UCSD-AML1 (cell line): Measurements from ENCODE around the gene TRIM62.
A peak's percentile ranks its signal among the peaks of the same experiment; 100 is the strongest.
"Not testable (repeated sequence)": the region's sequence is repeated elsewhere in the genome, so short reads cannot be mapped to it uniquely, and the experiment has no call there.

Experiments used
- DNase-seq: peaks from one replicate; lab custom pipeline; 2025; ENCODE audit not compliant: unreplicated experiment; lab: John Stamatoyannopoulos, UW

The TRIM62 gene

GRCh38 chr1:33140153-33141149 lies 41.4 kb downstream of the TRIM62 start:
- DNase-seq: no peak

- DNase-seq: peak; percentile 46
Observed at GRCh38 chr1:33137800-33138199, 44.0 kb downstream of the TRIM62 start.

GRCh38 chr1:33136041-33136440 lies 45.8 kb downstream of the TRIM62 start:
- not testable (repeated sequence) for DNase-seq

DNA sequence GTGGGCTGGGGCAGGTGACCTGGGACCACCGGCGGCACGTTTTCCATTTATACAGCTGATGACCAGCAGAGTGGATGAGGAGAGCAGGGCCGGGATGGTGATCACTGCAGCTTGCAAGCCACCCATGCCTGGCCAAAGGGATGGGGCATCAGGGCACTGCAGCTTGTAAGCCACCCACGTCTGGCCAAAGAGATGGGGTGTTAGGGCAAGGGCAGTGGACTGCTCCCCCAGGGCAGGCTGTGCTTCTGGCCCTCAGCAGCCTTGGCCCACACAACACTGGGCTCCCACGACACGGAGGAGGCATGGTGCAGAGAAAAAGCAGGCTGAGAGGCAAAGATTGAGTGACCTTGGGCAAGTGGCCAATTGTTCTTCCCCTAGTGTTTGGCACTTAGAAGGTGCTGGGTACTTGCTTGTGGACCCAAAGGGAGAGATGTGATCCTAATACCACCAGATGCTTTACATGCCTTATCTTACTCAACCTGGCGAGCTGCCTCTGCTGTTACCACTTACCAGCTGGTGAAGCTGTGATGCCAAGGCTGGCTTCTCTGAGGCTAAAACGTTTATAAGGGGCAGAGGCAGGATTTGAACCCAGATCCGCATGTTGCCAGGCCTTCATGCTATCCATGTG lies 48.3 kb downstream of the TRIM62 start:
- DNase-seq: no peak

DNA sequence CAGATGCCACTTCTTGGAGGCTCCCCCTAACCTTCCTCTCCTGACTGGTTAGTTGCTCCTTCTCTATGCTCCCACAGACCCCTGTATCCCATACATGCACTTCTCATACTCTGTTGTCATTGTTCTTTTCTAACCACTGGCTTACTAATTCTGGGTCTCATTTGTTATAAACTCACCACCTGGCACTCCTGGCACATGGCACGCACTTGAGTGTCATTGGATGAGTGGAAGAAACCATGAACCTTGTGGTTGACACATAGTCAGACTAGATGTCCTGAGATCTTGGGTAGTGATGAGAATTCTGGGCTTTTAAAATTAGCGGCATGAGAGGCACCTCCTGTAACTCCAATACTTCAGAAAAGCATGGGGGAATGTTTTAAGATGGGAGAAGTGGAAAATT lies 49.3 kb downstream of the TRIM62 start:
- DNase-seq: no peak

DNA sequence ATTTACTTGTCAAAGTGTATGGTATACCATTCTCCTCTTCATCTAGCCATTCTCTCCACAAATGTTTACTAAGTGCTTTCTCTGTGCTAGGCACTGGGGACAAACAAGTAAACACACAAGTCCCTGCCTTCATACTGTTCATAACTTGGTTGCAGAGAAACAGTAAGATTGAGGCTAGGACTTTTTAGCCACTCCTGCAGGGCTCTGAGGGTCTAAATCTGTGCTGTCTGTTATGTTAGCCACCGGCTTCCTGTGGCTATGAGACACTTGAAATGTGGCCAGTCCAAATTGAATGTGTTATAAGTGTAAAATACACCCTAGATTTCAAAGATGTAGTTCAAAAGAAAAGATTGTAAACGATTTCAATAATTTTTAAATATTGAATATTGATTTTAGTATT lies 50.7 kb downstream of the TRIM62 start:
- no peak for DNase-seq

GRCh38 chr1:33130297-33130696 lies 51.5 kb downstream of the TRIM62 start:
- no peak for DNase-seq

- no peak for DNase-seq
Observed at GRCh38 chr1:33128781-33129180, 53.1 kb downstream of the TRIM62 start.

GRCh38 chr1:33127001-33127823 lies 54.6 kb downstream of the TRIM62 start:
- peak; percentile 98 for DNase-seq

DNA sequence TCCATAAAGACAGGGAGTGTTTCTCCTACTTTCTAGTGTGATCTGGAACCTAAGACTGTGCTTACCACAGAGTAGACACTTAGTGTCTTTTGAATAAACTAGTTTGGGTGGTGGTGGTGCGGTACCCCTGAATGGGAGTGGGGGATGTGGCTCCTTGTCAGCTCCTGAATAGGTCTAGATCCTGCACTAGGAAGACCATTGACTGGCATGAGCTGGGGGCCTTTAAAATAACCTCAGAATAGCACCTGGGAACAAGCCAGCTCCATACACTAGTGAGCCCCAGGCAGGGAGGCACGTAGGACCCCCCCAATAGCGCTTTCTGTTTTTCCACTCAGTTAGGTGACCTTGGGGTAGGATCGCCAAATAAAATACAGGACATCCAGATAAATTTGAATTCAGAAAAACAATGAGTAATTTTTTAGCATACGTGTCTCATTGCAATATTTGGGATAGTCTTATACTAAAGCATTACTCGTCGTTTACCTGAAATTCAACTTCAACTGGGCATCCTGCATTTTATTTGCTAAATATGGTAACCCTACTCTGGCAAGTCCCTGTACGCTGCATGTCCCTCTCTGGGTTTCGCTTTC lies 55.3 kb downstream of the TRIM62 start:
- DNase-seq: no peak

DNA sequence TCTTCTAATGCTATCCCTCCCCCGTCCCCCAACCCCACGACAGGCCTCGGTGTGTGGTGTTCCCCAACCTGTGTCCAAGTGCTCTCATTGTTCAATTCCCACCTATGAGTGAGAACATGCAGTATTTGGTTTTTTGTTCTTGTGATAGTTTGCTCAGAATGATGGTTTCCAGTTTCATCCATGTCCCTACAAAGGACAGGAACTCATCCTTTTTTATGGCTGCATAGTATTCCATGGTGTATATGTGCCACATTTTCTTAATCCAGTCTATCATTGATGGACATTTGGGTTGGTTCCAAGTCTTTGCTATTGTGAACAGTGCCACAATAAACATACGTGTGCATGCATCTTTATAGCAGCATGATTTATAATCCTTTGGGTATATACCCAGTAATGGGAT lies 57.2 kb downstream of the TRIM62 start:
- not testable (repeated sequence) for DNase-seq

DNA sequence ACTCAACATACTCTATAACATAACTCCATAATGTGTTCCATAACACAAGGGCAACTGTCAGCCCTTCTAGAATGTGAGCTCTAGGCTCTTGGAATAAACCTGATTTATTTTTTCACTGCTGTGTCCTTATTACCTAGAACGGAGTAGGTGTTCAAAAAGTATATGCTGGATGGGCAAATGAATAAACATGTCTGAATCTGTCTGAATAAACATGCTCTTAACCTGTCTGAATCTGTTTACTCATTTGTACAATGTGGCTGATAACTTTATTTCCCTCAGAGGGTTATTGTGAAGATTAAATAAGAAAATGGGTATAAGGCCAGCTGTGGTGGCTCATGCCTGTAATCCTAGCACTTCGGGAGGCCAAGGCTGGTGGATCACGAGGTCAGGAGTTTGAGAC lies 58.6 kb downstream of the TRIM62 start:
- no peak for DNase-seq

- no peak for DNase-seq
Observed at GRCh38 chr1:33122483-33123178, 59.2 kb downstream of the TRIM62 start.

GRCh38 chr1:33121728-33122127 lies 60.1 kb downstream of the TRIM62 start:
- DNase-seq: no peak

- no peak for DNase-seq
Observed at GRCh38 chr1:33120436-33121231, 61.2 kb downstream of the TRIM62 start.

DNA sequence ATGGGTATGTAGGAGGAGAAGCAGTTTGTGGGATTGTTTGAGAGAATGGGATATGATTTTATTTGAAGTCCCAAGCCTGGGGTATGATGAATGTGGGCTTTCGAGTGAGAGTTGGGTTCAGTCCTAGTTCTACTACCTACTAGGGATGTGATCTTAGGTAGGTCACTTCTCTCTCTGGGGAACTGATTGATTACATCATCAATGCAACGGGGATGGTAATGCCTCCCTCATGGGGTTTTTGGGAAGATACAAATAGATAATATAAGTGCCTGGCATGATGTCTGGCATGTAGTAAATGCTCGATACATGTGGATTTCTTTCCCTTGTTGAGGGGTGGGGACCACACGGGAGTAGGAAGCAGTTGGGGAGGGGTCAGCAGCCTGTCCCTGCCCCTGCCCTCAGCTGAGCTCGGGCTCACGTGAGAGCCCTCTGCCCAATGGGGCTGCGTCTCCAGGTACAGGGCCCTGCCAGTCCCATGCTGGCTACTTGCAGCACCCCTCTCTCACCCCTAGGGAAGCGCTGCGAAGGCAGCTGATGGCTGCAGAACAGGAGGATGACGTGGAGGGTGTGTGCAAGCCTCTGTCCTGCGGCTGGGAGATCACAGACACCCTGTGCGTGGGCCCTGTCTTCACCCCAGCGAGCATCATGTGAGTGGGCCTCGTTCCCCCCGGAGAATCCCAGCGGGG lies 62.2 kb downstream of the TRIM62 start:
- DNase-seq: no peak

- DNase-seq: no peak
Observed at GRCh38 chr1:33119050-33119449, 62.8 kb downstream of the TRIM62 start.

DNA sequence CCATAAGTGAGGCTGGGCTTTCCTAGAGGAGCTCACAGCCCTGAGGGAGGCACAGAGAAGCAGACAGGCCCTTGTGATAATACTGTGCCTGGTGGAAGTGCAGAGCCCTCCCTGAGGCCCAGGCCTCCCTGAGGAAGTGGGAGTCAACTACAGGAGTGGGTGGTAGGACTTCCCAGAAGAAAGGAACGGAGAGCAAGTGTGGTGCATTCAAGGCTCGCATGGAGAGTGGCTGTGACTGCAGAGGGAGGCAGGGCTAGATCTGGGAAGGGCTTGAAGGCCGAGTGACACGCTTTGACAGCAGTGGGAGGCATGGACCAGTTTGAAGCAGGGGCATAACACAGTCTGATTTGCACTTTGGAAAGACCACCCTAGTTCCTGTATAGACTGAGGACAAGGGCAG lies 63.6 kb downstream of the TRIM62 start:
- DNase-seq: no peak

- DNase-seq: no peak
Observed at GRCh38 chr1:33117440-33118085, 64.3 kb downstream of the TRIM62 start.
